K562 (cell line): ENCODE measurements around the gene FUT2. TPM values are rescaled to one million over a fixed set of nuclear protein-coding genes. Genes with fewer than 3 reads are reported as not detected.

Experiments
- ATF1 ChIP-seq, 2 experiments: fragments of 450-650 bp in 1 of 2; IDR thresholded peaks; 2 replicates each; pipeline ENCODE4 v1.6.1; 2016; ENCODE audit warnings: missing compliant biosample characterization in 1 of 2, missing genetic modification characterization in 1 of 2
- BHLHE40 ChIP-seq: IDR thresholded peaks from 2 replicates; pipeline ENCODE4 v1.6.1; 2011; ENCODE audit warnings: low read length, improper control_type of control experiment
- SOX6 ChIP-seq: fragments of 450-650 bp; IDR thresholded peaks from 2 replicates; pipeline ENCODE4 v1.6.1; 2014; ENCODE audit warnings: mild to moderate bottlenecking
- ZBTB1 ChIP-seq: sonication (generic); formaldehyde crosslinking; IDR thresholded peaks from 2 replicates; pipeline ENCODE4 v1.8.1; 2023; ENCODE audit warnings: missing genetic modification reagents, low read depth, mild to moderate bottlenecking, borderline replicate concordance
- ZNF766 ChIP-seq: fragments of 200-800 bp; sonication (Bioruptor generic); conservative IDR thresholded peaks from 2 replicates; pipeline ENCODE4 v1.6.1; 2016; ENCODE audit warnings: missing genetic modification characterization, missing compliant biosample characterization
- polyA plus RNA-seq, 8 experiments: library from polyadenylated mRNA; depleted of rRNA in 4 of 8; stranded (reverse) in 5 of 8; unstranded in 3 of 8; fragments of >200 nt; fragmentation: Nextera tagmentation in 2 of 8; fragmentation: Illumina TruSeq in 1 of 8; extraction: Ambion mirVana in 2 of 8; extraction: Trizol in 1 of 8; gene quantifications; 2 replicates each; pipeline versions ENCODE4 v1.2.1 to v1.2.3, GENCODE V29; 2011 to 2014; ENCODE audit warnings: inconsistent platforms in 1 of 8, missing spikeins in 1 of 8
- total RNA-seq, 7 experiments: library from RNA; depleted of rRNA in 6 of 7; stranded (reverse); fragments of >200 nt in 6 of 7; fragmentation: Illumina TruSeq in 2 of 7; extraction: Trizol in 2 of 7; gene quantifications; 2 replicates each; pipeline versions ENCODE4 v1.2.1 to v1.2.3, GENCODE V29; 2011 to 2021; ENCODE audit warnings: low replicate concordance in 1 of 7
- TF ChIP-seq, protein P1 (sequence below): fragments of 450-650 bp; IDR thresholded peaks from 2 replicates; pipeline ENCODE4 v1.6.1; 2016; ENCODE audit warnings: mild to moderate bottlenecking, moderate library complexity
- TF ChIP-seq, protein P2 (sequence below), 2 experiments: fragments of 450-650 bp; IDR thresholded peaks; 2 replicates each; pipeline ENCODE4 v1.6.1; 2016; ENCODE audit warnings: mild to moderate bottlenecking in 2 of 2, borderline replicate concordance in 1 of 2, low read depth in 1 of 2, moderate library complexity in 1 of 2

FUT2 gene
- total and polyA plus RNA-seq, 9 of the 15 experiments (the other 6 are each of a cell fraction or from before 2014, with no cell fraction given): 0.03 to 0.04 TPM; not detected in 7

DNA sequence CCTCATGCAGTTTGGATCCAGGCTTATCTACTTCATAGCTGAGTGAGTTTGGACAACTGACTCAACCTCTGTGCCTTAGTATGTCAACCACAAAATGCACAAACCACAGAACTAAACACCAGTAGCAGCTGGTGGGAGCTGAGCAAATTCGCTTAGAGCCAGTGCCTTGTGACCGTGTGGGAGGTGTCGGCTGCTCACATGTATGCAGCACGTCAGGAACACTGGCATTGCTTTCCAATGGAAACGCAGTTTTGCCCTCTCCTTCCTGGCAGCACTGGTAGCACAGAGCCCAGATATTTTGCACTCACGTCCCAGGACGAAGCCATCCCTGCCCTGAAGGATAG is 14.7 kb upstream of the FUT2 start (continued):
- TF ChIP-seq, protein P1, sequence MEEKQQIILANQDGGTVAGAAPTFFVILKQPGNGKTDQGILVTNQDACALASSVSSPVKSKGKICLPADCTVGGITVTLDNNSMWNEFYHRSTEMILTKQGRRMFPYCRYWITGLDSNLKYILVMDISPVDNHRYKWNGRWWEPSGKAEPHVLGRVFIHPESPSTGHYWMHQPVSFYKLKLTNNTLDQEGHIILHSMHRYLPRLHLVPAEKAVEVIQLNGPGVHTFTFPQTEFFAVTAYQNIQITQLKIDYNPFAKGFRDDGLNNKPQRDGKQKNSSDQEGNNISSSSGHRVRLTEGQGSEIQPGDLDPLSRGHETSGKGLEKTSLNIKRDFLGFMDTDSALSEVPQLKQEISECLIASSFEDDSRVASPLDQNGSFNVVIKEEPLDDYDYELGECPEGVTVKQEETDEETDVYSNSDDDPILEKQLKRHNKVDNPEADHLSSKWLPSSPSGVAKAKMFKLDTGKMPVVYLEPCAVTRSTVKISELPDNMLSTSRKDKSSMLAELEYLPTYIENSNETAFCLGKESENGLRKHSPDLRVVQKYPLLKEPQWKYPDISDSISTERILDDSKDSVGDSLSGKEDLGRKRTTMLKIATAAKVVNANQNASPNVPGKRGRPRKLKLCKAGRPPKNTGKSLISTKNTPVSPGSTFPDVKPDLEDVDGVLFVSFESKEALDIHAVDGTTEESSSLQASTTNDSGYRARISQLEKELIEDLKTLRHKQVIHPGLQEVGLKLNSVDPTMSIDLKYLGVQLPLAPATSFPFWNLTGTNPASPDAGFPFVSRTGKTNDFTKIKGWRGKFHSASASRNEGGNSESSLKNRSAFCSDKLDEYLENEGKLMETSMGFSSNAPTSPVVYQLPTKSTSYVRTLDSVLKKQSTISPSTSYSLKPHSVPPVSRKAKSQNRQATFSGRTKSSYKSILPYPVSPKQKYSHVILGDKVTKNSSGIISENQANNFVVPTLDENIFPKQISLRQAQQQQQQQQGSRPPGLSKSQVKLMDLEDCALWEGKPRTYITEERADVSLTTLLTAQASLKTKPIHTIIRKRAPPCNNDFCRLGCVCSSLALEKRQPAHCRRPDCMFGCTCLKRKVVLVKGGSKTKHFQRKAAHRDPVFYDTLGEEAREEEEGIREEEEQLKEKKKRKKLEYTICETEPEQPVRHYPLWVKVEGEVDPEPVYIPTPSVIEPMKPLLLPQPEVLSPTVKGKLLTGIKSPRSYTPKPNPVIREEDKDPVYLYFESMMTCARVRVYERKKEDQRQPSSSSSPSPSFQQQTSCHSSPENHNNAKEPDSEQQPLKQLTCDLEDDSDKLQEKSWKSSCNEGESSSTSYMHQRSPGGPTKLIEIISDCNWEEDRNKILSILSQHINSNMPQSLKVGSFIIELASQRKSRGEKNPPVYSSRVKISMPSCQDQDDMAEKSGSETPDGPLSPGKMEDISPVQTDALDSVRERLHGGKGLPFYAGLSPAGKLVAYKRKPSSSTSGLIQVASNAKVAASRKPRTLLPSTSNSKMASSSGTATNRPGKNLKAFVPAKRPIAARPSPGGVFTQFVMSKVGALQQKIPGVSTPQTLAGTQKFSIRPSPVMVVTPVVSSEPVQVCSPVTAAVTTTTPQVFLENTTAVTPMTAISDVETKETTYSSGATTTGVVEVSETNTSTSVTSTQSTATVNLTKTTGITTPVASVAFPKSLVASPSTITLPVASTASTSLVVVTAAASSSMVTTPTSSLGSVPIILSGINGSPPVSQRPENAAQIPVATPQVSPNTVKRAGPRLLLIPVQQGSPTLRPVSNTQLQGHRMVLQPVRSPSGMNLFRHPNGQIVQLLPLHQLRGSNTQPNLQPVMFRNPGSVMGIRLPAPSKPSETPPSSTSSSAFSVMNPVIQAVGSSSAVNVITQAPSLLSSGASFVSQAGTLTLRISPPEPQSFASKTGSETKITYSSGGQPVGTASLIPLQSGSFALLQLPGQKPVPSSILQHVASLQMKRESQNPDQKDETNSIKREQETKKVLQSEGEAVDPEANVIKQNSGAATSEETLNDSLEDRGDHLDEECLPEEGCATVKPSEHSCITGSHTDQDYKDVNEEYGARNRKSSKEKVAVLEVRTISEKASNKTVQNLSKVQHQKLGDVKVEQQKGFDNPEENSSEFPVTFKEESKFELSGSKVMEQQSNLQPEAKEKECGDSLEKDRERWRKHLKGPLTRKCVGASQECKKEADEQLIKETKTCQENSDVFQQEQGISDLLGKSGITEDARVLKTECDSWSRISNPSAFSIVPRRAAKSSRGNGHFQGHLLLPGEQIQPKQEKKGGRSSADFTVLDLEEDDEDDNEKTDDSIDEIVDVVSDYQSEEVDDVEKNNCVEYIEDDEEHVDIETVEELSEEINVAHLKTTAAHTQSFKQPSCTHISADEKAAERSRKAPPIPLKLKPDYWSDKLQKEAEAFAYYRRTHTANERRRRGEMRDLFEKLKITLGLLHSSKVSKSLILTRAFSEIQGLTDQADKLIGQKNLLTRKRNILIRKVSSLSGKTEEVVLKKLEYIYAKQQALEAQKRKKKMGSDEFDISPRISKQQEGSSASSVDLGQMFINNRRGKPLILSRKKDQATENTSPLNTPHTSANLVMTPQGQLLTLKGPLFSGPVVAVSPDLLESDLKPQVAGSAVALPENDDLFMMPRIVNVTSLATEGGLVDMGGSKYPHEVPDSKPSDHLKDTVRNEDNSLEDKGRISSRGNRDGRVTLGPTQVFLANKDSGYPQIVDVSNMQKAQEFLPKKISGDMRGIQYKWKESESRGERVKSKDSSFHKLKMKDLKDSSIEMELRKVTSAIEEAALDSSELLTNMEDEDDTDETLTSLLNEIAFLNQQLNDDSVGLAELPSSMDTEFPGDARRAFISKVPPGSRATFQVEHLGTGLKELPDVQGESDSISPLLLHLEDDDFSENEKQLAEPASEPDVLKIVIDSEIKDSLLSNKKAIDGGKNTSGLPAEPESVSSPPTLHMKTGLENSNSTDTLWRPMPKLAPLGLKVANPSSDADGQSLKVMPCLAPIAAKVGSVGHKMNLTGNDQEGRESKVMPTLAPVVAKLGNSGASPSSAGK: peak; percentile 49
- 0 out of 2 replicates have a peak, but pooled peaks have one; percentile 42 for TF ChIP-seq ZNF766 (CRISPR knock-in tag)
- peak; percentile 54; the same call in 1 of the 2 replicates for TF ChIP-seq SOX6
- TF ChIP-seq ATF1 (CRISPR knock-in tag; IDR thresholded peaks at IDR 0.05): no peak
- peak; percentile 43; the same call in 1 of the 2 replicates for TF ChIP-seq ATF1 (tag; IDR thresholded peaks at IDR 0.05)
- TF ChIP-seq BHLHE40: peak; percentile 77
- peak; percentile 79; the same call in 1 of the 2 replicates for TF ChIP-seq ZBTB1 (CRISPR knock-in tag)
- TF ChIP-seq, protein P2, sequence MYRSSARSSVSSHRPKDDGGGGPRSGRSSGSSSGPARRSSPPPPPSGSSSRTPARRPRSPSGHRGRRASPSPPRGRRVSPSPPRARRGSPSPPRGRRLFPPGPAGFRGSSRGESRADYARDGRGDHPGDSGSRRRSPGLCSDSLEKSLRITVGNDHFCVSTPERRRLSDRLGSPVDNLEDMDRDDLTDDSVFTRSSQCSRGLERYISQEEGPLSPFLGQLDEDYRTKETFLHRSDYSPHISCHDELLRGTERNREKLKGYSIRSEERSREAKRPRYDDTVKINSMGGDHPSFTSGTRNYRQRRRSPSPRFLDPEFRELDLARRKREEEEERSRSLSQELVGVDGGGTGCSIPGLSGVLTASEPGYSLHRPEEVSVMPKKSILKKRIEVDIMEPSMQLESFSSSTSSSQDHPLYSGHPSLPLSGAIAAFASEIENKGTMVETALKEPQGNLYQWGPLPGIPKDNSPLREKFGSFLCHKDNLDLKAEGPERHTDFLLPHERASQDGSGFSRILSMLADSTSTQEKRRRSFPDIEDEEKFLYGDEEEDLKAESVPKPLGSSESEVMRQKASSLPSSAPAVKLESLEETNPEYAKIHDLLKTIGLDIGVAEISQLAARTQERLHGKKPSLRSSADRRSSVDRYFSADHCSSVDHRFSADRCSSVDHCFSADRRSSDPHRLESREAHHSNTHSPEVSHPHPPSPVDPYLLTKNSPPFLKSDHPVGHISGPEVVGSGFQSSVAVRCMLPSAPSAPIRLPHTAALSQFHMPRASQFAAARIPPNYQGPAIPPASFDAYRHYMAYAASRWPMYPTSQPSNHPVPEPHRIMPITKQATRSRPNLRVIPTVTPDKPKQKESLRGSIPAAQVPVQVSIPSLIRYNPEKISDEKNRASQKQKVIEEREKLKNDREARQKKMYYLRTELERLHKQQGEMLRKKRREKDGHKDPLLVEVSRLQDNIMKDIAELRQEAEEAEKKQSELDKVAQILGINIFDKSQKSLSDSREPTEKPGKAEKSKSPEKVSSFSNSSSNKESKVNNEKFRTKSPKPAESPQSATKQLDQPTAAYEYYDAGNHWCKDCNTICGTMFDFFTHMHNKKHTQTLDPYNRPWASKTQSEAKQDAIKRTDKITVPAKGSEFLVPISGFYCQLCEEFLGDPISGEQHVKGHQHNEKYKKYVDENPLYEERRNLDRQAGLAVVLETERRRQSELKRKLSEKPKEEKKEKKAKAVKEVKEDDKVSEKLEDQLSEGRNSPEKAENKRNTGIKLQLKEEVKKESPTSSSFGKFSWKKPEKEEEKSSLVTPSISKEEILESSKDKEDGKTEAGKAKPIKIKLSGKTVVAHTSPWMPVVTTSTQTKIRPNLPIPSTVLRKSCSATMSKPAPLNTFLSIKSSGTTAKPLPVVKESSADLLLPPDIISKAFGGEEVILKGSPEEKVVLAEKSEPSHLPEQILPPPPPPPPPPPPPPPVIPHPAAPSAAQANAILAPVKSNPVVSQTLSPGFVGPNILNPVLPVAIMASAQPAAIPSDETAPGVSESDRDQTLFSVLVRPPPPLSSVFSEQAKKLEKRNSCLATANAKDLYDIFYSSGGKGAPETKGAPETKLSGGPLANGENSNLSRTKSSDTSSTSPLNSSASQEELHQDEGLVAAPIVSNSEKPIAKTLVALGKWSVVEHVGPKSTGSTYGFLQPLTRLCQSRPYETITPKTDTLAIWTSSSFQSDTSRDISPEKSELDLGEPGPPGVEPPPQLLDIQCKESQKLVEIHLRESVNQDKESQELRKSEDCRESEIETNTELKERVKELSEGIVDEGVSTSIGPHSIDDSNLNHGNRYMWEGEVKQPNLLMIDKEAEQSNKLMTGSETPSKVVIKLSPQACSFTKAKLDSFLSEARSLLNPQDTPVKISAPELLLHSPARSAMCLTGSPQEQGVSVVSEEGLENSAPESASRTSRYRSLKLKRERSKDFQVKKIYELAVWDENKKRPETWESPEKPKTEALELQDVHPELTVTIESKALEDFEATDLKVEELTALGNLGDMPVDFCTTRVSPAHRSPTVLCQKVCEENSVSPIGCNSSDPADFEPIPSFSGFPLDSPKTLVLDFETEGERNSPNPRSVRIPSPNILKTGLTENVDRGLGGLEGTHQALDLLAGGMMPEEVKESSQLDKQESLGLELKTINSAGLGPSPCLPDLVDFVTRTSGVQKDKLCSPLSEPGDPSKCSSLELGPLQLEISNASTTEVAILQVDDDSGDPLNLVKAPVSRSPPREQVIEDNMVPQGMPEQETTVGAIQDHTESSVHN (IDR thresholded peaks at IDR 0.05; ENCODE audit: borderline replicate concordance in 1 of 2, low read depth in 1 of 2): 0 out of 4 replicates have a peak, but pooled peaks of 1 of the 2 experiments have one; percentile 31
